Measurements from ENCODE around the gene EPN2. TPM values are rescaled to one million over a fixed set of nuclear protein-coding genes. Genes with fewer than 3 reads are reported as not detected.

EPN2 gene
- total RNA-seq, 2 experiments from 2014 or later, result 20.1 to 20.4 TPM

GRCh38 chr17:19237389-19238166 lies 412 bp downstream of the EPN2 start:
- DNase-seq (ENCODE audit: low spot score), result no peak
- Histone ChIP-seq H3K4me2 (ENCODE audit: low read length) (peak overlapping the region; percentile 78), H3K27ac (ENCODE audit: low read depth, low read length, poor library complexity, severe bottlenecking) (no peak overlapping the region)

GRCh38 chr17:19238167-19238505 lies 970 bp downstream of the EPN2 start:
- no peaks in the 10 kb centered on the region for H3K36me3 ChIP-seq (ENCODE audit: insufficient read depth, low read length)
- no peaks in the 10 kb centered on the region for H4K20me1 ChIP-seq (ENCODE audit: insufficient read depth, low read length)
- peak overlapping the region; percentile 78 for H3K4me2 ChIP-seq (ENCODE audit: low read length)
- intact Hi-C loops (cut with micrococcal nuclease; ENCODE audit: unreplicated experiment), result no loop called here
- H2AFZ ChIP-seq (ENCODE audit: low read length), result peak overlapping the region; percentile 52; the same call in 1 of the 2 replicates
- peak; percentile 20 for DNase-seq (ENCODE audit: low spot score)
- no peaks in the 10 kb centered on the region for H3K79me2 ChIP-seq (ENCODE audit: insufficient read depth, low read depth, low read length)
- peak overlapping the region; percentile 81 for H3K4me3 ChIP-seq (ENCODE audit: low read depth, low read length, poor library complexity, severe bottlenecking)
- peaks cover 17% of the 10 kb centered on the region for H3K4me1 ChIP-seq (ENCODE audit: insufficient read depth, low read length, poor library complexity, severe bottlenecking)
- H3K27ac ChIP-seq (ENCODE audit: low read depth, low read length, poor library complexity, severe bottlenecking), result no peak overlapping the region
- POLR2A ChIA-PET, result interaction anchor here (1.8 to 2.2 kb wide), 2 partner anchors 10 to 68 kb away, joined by 6 to 7 read pairs; no protein-coding TSS in a partner anchor
- BruUV-seq (replicated peaks), result no TSS peak
- H3K9me3 ChIP-seq (ENCODE audit: low read length), result no peaks in the 10 kb centered on the region
- no peak for TF ChIP-seq EZH2phosphoT487 (IDR thresholded peaks at IDR 0.05; ENCODE audit: borderline replicate concordance, low read depth, low read length)
- TF ChIP-seq CTCF (conservative IDR thresholded peaks at IDR 0.05; ENCODE audit: low read length), result no peak
- CTCF ChIA-PET (ENCODE audit: unreplicated experiment), result no interaction called here
- H3K9me2 ChIP-seq (ENCODE audit: insufficient read depth, low read length), result no peaks in the 10 kb centered on the region

More at GRCh38 chr17:19237389-19238166, 412 bp downstream of the EPN2 start:
- ChIA-PET CTCF (ENCODE audit: unreplicated experiment) (no interaction called here), POLR2A (interaction anchor here (1.8 to 2.2 kb wide), 2 partner anchors 11 to 69 kb away, joined by 6 to 7 read pairs; no protein-coding TSS in a partner anchor)
- no peaks in the 10 kb centered on the region for H3K9me2 ChIP-seq (ENCODE audit: insufficient read depth, low read length)
- no peaks in the 10 kb centered on the region for H3K79me2 ChIP-seq (ENCODE audit: insufficient read depth, low read depth, low read length)
- intact Hi-C loops (cut with micrococcal nuclease; ENCODE audit: unreplicated experiment), result no loop called here
- no peaks in the 10 kb centered on the region for H3K9me3 ChIP-seq (ENCODE audit: low read length)
- peak overlapping the region; percentile 81 for H3K4me3 ChIP-seq (ENCODE audit: low read depth, low read length, poor library complexity, severe bottlenecking)
- peaks cover 11% of the 10 kb centered on the region for H3K4me1 ChIP-seq (ENCODE audit: insufficient read depth, low read length, poor library complexity, severe bottlenecking)
- TF ChIP-seq EZH2phosphoT487 (IDR thresholded peaks at IDR 0.05; ENCODE audit: borderline replicate concordance, low read depth, low read length), result no peak
- 0 out of 2 replicates have a peak, but pooled peaks have one; percentile 26 for TF ChIP-seq CTCF (conservative IDR thresholded peaks at IDR 0.05; ENCODE audit: low read length)
- no peaks in the 10 kb centered on the region for H4K20me1 ChIP-seq (ENCODE audit: insufficient read depth, low read length)
- no peaks in the 10 kb centered on the region for H3K36me3 ChIP-seq (ENCODE audit: insufficient read depth, low read length)
- BruUV-seq (replicated peaks), result no TSS peak
- H2AFZ ChIP-seq (ENCODE audit: low read length), result peak overlapping the region; percentile 52

GRCh38 chr17:19239544-19239943 lies 2.4 kb downstream of the EPN2 start:
- TF ChIP-seq EZH2phosphoT487 (IDR thresholded peaks at IDR 0.05; ENCODE audit: borderline replicate concordance, low read depth, low read length) (no peak), CTCF (conservative IDR thresholded peaks at IDR 0.05; ENCODE audit: low read length) (no peak)
- H3K79me2 ChIP-seq (ENCODE audit: insufficient read depth, low read depth, low read length), result peaks cover 3% of the 10 kb centered on the region; the same call in 1 of the 2 replicates
- BruUV-seq (replicated peaks), result no TSS peak
- intact Hi-C loops (cut with micrococcal nuclease; ENCODE audit: unreplicated experiment), result no loop called here
- peaks cover 28% of the 10 kb centered on the region for H3K4me1 ChIP-seq (ENCODE audit: insufficient read depth, low read length, poor library complexity, severe bottlenecking)
- DNase-seq (ENCODE audit: low spot score), result no peak
- no peak overlapping the region for H3K4me2 ChIP-seq (ENCODE audit: low read length)
- no peaks in the 10 kb centered on the region for H3K9me2 ChIP-seq (ENCODE audit: insufficient read depth, low read length)
- no peaks in the 10 kb centered on the region for H4K20me1 ChIP-seq (ENCODE audit: insufficient read depth, low read length)
- ChIA-PET POLR2A (interaction anchor here (0.6 to 2.2 kb wide), 6 partner anchors 9 to 364 kb away, joined by 3 to 7 read pairs (median 4); no protein-coding TSS in a partner anchor), CTCF (ENCODE audit: unreplicated experiment) (no interaction called here)
- H2AFZ ChIP-seq (ENCODE audit: low read length), result no peak overlapping the region
- no peaks in the 10 kb centered on the region for H3K36me3 ChIP-seq (ENCODE audit: insufficient read depth, low read length)
- no peak overlapping the region for H3K27ac ChIP-seq (ENCODE audit: low read depth, low read length, poor library complexity, severe bottlenecking)
- no peaks in the 10 kb centered on the region for H3K9me3 ChIP-seq (ENCODE audit: low read length)
- no peak overlapping the region for H3K4me3 ChIP-seq (ENCODE audit: low read depth, low read length, poor library complexity, severe bottlenecking)

All from OCI-LY7 (cell line).